ENCODE measurements around the gene CACFD1. TPM values are rescaled to one million over a fixed set of nuclear protein-coding genes. Genes with fewer than 3 reads are reported as not detected.
A peak's percentile ranks its signal among the peaks of the same experiment; 100 is the strongest.

The CACFD1 gene
- total and polyA plus RNA-seq, 9 of the 15 experiments (the other 6 are each of a cell fraction or from before 2014, with no cell fraction given), result 0.11 to 1.4 (median 1.1) TPM; not detected in 2

GRCh38 chr9:133515615-133516255 is 56.0 kb downstream of the CACFD1 start (continued):
- TF ChIP-seq ZBTB49 (CRISPR knock-in tag; IDR thresholded peaks at IDR 0.05; ENCODE audit: borderline replicate concordance), result no peak
- no peak for TF ChIP-seq CHD7 (IDR thresholded peaks at IDR 0.05; ENCODE audit: low read depth, low read length)
- TF ChIP-seq RBM22 (IDR thresholded peaks at IDR 0.05; ENCODE audit: low read depth, low read length, poor library complexity, severe bottlenecking), result no peak
- TF ChIP-seq ZNF584 (CRISPR knock-in tag; IDR thresholded peaks at IDR 0.05; ENCODE audit: low read depth), result no peak
- TF ChIP-seq EGR1 (conservative IDR thresholded peaks at IDR 0.05), result peak; percentile 39; the same call in 1 of the 2 replicates
- no peak for TF ChIP-seq HDGF (IDR thresholded peaks at IDR 0.05)
